A549 (cell line): Measurements from ENCODE around the gene SELENOW.

Source experiments
- BHLHE40 ChIP-seq: IDR thresholded peaks from 2 replicates; pipeline ENCODE4 v1.6.1; 2012; ENCODE audit warnings: low read depth, low read length, inconsistent platforms
- CHD2 ChIP-seq: fragments of 150-350 bp; IDR thresholded peaks from 2 replicates; pipeline ENCODE4 v1.6.1; 2014; ENCODE audit warnings: low read length; ENCODE audit not compliant: partially characterized antibody
- CTCF ChIP-seq: fragments of >200 bp; sonication (Bioruptor Twin); formaldehyde crosslinking; IDR thresholded peaks from 3 replicates; pipeline ENCODE4 v1.5.1; 2016
- EP300 ChIP-seq, 2 experiments: fragments of >200 bp; sonication (Bioruptor Twin); formaldehyde crosslinking; IDR thresholded peaks; 2 replicates in 1 of 2; 3 replicates in 1 of 2; pipeline ENCODE4 v1.6.1; 2016 to 2017
- JUN ChIP-seq, 2 experiments: fragments of >200 bp; sonication (Bioruptor Twin); formaldehyde crosslinking; IDR thresholded peaks; 2 replicates in 1 of 2; 3 replicates in 1 of 2; pipeline ENCODE4 v1.6.1; 2016 to 2017
- MAX ChIP-seq: IDR thresholded peaks from 2 replicates; pipeline ENCODE4 v1.6.1; 2012
- MYC ChIP-seq: IDR thresholded peaks from 2 replicates; pipeline ENCODE4 v1.6.1; 2012; ENCODE audit warnings: mild to moderate bottlenecking, inconsistent platforms, low read length, improper control_type of control experiment, borderline replicate concordance
- NFE2L2 ChIP-seq: fragments of 150-350 bp; conservative IDR thresholded peaks from 2 replicates; pipeline ENCODE4 v1.6.1; 2014; ENCODE audit warnings: low read length
- POLR2A ChIP-seq: IDR thresholded peaks from 2 replicates; pipeline ENCODE4 v1.6.1; 2012; ENCODE audit warnings: mild to moderate bottlenecking, low read length
- RAD21 ChIP-seq, 2 experiments: fragments of >200 bp in 1 of 2; sonication (Bioruptor Twin) in 1 of 2; formaldehyde crosslinking in 1 of 2; IDR thresholded peaks in 1 of 2; conservative IDR thresholded peaks in 1 of 2; 2 replicates in 1 of 2; 3 replicates in 1 of 2; pipeline ENCODE4 v1.6.1; 2012 to 2018; ENCODE audit warnings: inconsistent platforms in 1 of 2
- REST ChIP-seq: fragments of 200-600 bp; sonication (generic); IDR thresholded peaks from 2 replicates; pipeline ENCODE4 v1.6.1; 2016; ENCODE audit warnings: antibody characterized with exemption, mild to moderate bottlenecking, moderate library complexity
- RNF2 ChIP-seq: fragments of 200-600 bp; sonication (generic); IDR thresholded peaks from 2 replicates; pipeline ENCODE4 v1.6.1; 2016; ENCODE audit warnings: low read depth, mild to moderate bottlenecking, antibody characterized with exemption, moderate library complexity, borderline replicate concordance

GRCh38 chr19:47755065-47755761, 23.3 kb upstream of the SELENOW start:
- TF ChIP-seq JUN (IDR thresholded peaks at IDR 0.05) (no peak), POLR2A (no peak), MAX (no peak), EP300 (IDR thresholded peaks at IDR 0.05) (no peak), CTCF (no peak), MYC (no peak), RAD21 (conservative IDR thresholded peaks at IDR 0.05 in 1 of 2, IDR thresholded peaks at IDR 0.05 in 1 of 2) (no peak), REST (no peak), CHD2 (no peak), NFE2L2 (no peak), RNF2 (no peak), BHLHE40 (no peak)
